Inferior parietal cortex (tissue), 1 donor: ENCODE measurements around the gene VSIG8.

ENCODE experiments used
- DNase-seq: peaks from one replicate; pipeline ENCODE4 v3.0.0-alpha.2; 2016; ENCODE audit errors: extremely low spot score

The VSIG8 gene

GRCh38 chr1:159883134-159883533, 20.7 kb upstream of the VSIG8 start:
- DNase-seq, result no peak

- no peak for DNase-seq
Measured at GRCh38 chr1:159882527-159882862, 20.0 kb upstream of the VSIG8 start.

GRCh38 chr1:159881622-159882526, 19.4 kb upstream of the VSIG8 start:
- no peak for DNase-seq

GRCh38 chr1:159880430-159880829, 18.0 kb upstream of the VSIG8 start:
- DNase-seq, result no peak

- no peak for DNase-seq
Measured at GRCh38 chr1:159879977-159880376, 17.5 kb upstream of the VSIG8 start.

- no peak for DNase-seq
Measured at GRCh38 chr1:159879136-159879535, 16.7 kb upstream of the VSIG8 start.

GRCh38 chr1:159877695-159878444, 15.4 kb upstream of the VSIG8 start:
- no peak for DNase-seq

- no peak for DNase-seq
Measured at GRCh38 chr1:159873530-159874143, 11.2 kb upstream of the VSIG8 start.

- no peak for DNase-seq
Measured at GRCh38 chr1:159872891-159873290, 10.4 kb upstream of the VSIG8 start.

- no peak for DNase-seq
Measured at GRCh38 chr1:159870704-159871103, 8.2 kb upstream of the VSIG8 start.

- no peak for DNase-seq
Measured at GRCh38 chr1:159869607-159870006, 7.2 kb upstream of the VSIG8 start.

GRCh38 chr1:159869173-159869572, 6.7 kb upstream of the VSIG8 start:
- DNase-seq, result no peak

GRCh38 chr1:159868766-159869165, 6.3 kb upstream of the VSIG8 start:
- no peak for DNase-seq

GRCh38 chr1:159867664-159868026, 5.2 kb upstream of the VSIG8 start:
- DNase-seq, result no peak

- no peak for DNase-seq
Measured at GRCh38 chr1:159866905-159867663, 4.6 kb upstream of the VSIG8 start.

GRCh38 chr1:159866066-159866465, 3.6 kb upstream of the VSIG8 start:
- no peak for DNase-seq

- no peak for DNase-seq
Measured at GRCh38 chr1:159864262-159864661, 1.8 kb upstream of the VSIG8 start.

GRCh38 chr1:159862031-159862430, 426 bp downstream of the VSIG8 start:
- no peak for DNase-seq

GRCh38 chr1:159861218-159861617, 1.2 kb downstream of the VSIG8 start:
- DNase-seq, result no peak

- DNase-seq, result no peak
Measured at GRCh38 chr1:159860456-159860855, 2.0 kb downstream of the VSIG8 start.

GRCh38 chr1:159859767-159860322, 2.6 kb downstream of the VSIG8 start:
- DNase-seq, result no peak

- DNase-seq, result no peak
Measured at GRCh38 chr1:159857889-159858288, 4.6 kb downstream of the VSIG8 start.
